GM12865 (cell line): Measurements from ENCODE around the gene CKB.

Experiments used
- DNase-seq: peaks from one replicate; pipeline ENCODE4 v3.0.0; 2010; ENCODE audit warnings: low read depth
- H3K4me3 ChIP-seq: 2 replicates; pipeline ENCODE4 v1.5.1; 2011; ENCODE audit warnings: mild to moderate bottlenecking, low read depth, low read length, control low read depth
- CTCF ChIP-seq: IDR thresholded peaks from 2 replicates; pipeline ENCODE4 v1.5.1; 2011; ENCODE audit warnings: low read length, control low read depth, low read depth, inconsistent platforms; ENCODE audit not compliant: insufficient read depth; ENCODE audit errors: missing control alignments

The CKB gene

GRCh38 chr14:103502877-103503276 is 19.8 kb downstream of the CKB start:
- no peak overlapping the region for H3K4me3 ChIP-seq
- DNase-seq = no peak
- no peak for TF ChIP-seq CTCF

GRCh38 chr14:103501921-103502669 is 20.5 kb downstream of the CKB start:
- no peak overlapping the region for H3K4me3 ChIP-seq
- TF ChIP-seq CTCF = no peak
- DNase-seq = no peak

- no peak for DNase-seq
- no peak overlapping the region for H3K4me3 ChIP-seq
- no peak for TF ChIP-seq CTCF
Measured at GRCh38 chr14:103501041-103501870, 21.4 kb downstream of the CKB start.

GRCh38 chr14:103500148-103500990 is 22.3 kb downstream of the CKB start:
- peak; percentile 83 for DNase-seq
- TF ChIP-seq CTCF = peak; percentile 95
- no peak overlapping the region for H3K4me3 ChIP-seq

- TF ChIP-seq CTCF = no peak
- no peak for DNase-seq
Measured at GRCh38 chr14:103499709-103500108, 22.9 kb downstream of the CKB start.

GRCh38 chr14:103496776-103497175 is 25.9 kb downstream of the CKB start:
- no peak for TF ChIP-seq CTCF
- H3K4me3 ChIP-seq = no peak overlapping the region
- no peak for DNase-seq

More at GRCh38 chr14:103499709-103500108, 22.9 kb downstream of the CKB start:
- H3K4me3 ChIP-seq = no peak overlapping the region
